GM12891 (cell line): Measurements from ENCODE around the gene CHST2.

Experiments used
- DNase-seq: peaks from one replicate; pipeline ENCODE4 v3.0.0; 2011; ENCODE audit warnings: low spot score; ENCODE audit not compliant: insufficient read length
- FAIRE-seq: peaks from 2 replicates; lab custom pipeline; 2011; peaks lifted over from hg19 to GRCh38; lab: Jason Lieb, UNC
- PAX5 ChIP-seq: IDR thresholded peaks from 2 replicates; pipeline ENCODE4 v1.6.1; 2011; ENCODE audit warnings: low read length, moderate library complexity, mild to moderate bottlenecking; ENCODE audit not compliant: insufficient read depth, severe bottlenecking
- POLR2A ChIP-seq: IDR thresholded peaks from 2 replicates; pipeline ENCODE4 v1.6.1; 2011; ENCODE audit warnings: low read depth, low read length, control low read depth
- POLR2AphosphoS5 ChIP-seq: IDR thresholded peaks from 2 replicates; pipeline ENCODE4 v1.6.1; 2011; ENCODE audit warnings: low read depth, low read length, control low read depth
- POU2F2 ChIP-seq: IDR thresholded peaks from 2 replicates; pipeline ENCODE4 v1.6.1; 2011; ENCODE audit warnings: low read depth, mild to moderate bottlenecking, control low read depth, low read length, moderate library complexity
- SPI1 ChIP-seq: IDR thresholded peaks from 2 replicates; pipeline ENCODE4 v1.6.1; 2011; ENCODE audit warnings: low read depth, low read length, control low read depth
- TAF1 ChIP-seq: IDR thresholded peaks from 2 replicates; pipeline ENCODE4 v1.6.1; 2011; ENCODE audit warnings: low read depth, low read length, control low read depth

Gene CHST2

DNA sequence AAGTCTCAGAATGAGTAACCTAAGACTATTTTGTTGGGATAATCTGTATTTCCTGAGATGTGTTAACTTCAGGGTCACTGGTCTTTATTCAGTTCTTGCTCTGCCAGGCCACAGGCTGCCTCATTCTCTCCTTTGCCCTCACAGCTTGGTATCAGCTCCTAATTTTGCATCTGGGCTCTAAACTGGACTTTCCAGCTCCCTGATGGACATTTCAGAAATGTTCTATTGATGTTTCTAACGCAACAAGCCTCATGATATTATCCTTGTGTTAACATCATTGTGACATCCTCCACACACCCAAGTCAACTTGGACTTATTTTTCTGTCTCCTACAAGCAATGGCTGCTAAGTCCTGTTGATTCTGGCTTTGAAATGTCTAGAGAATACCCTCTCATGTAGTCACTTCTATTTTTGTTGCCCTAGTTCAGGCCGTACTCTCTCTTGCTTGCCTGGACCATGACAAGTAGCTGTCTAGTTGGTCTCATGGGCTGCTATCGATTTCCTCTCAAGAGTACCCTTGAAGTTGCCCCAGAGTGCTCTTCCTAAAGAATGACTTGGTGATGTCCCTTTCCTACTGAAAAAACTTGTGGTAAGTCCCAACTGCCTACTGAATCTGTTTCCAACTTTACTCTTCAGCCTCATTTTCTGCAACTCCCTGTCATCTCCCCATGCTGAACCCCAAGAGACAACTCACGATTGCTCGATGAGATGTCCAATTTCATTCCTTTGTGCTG lies 52.7 kb downstream of the CHST2 start:
- peak; percentile 51 for FAIRE-seq
- TF ChIP-seq POLR2A (no peak), POLR2AphosphoS5 (no peak), PAX5 (no peak), POU2F2 (no peak), SPI1 (no peak), TAF1 (no peak)
- DNase-seq = no peak

DNA sequence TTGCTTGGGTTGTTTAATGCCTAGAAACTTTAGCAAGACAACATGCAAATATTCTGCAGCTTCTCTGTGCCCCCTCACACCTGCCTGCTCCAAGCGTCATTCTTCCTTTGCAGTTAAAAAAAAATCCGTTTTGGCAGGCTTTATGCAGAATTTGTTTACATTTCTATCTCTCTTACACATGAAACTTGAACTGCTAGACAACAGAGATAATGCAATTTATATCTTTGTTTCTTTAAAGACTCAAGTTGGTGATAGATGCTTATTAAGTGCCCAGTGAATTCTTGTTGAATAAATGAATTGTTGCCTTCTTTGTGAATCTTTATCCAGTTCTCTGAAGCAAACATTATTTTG lies 53.2 kb downstream of the CHST2 start:
- TF ChIP-seq POU2F2 (peak; percentile 58; the same call in 1 of the 2 replicates), SPI1 (no peak)
- DNase-seq (no peak), FAIRE-seq (no peak)

DNA sequence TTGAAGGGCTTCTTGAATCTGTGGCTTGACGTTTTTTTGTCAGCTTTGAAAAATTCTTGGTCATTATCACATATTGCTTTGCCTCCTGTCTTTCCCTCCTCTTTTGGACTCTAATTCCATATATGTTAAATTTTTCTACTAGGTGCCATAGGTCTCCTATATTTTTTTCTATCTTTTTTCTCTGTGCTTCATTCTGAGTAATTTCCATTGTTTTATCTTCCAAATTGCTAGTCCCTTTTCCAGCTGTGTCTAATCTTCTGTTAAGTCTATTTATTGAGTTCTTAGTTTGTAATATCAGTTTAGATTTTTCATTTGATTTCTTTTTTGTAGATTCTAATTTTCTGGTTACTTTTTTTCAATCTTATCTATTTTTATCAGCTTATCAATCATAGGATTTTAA lies 53.7 kb downstream of the CHST2 start:
- DNase-seq (no peak), FAIRE-seq (no peak)
- TF ChIP-seq PAX5 (no peak), SPI1 (no peak), TAF1 (no peak), POLR2AphosphoS5 (no peak), POU2F2 (no peak), POLR2A (no peak)
